CD1c-positive myeloid dendritic cell (primary cell): ENCODE data around the gene LHFPL5.

ENCODE experiments used
- DNase-seq: peaks from one replicate; pipeline ENCODE4 v3.0.0-alpha.2; 2016; ENCODE audit errors: extremely low spot score

LHFPL5 gene

GRCh38 chr6:35856250-35856649 is 51.1 kb downstream of the LHFPL5 start:
- DNase-seq: no peak

GRCh38 chr6:35857853-35858252 is 52.7 kb downstream of the LHFPL5 start:
- no peak for DNase-seq

GRCh38 chr6:35859367-35859766 is 54.2 kb downstream of the LHFPL5 start:
- DNase-seq: no peak
